Endodermal cell (in vitro differentiated cells): ENCODE measurements around the gene NEURL2. TPM values are rescaled to one million over a fixed set of nuclear protein-coding genes. Genes with fewer than 3 reads are reported as not detected.
"Not testable (repeated sequence)": the region's sequence is repeated elsewhere in the genome, so short reads cannot be mapped to it uniquely, and the experiment has no call there.

Experiments
- DNase-seq: peaks from one replicate; pipeline ENCODE4 v3.0.0-alpha.2; 2017
- H3K27ac ChIP-seq: 2 replicates; pipeline ENCODE4 v1.5.1; 2013; ENCODE audit warnings: mild to moderate bottlenecking, low read depth, low read length, moderate library complexity
- H3K27me3 ChIP-seq: 2 replicates; pipeline ENCODE4 v1.6.1; 2013; ENCODE audit warnings: mild to moderate bottlenecking, low read length, moderate library complexity; ENCODE audit not compliant: insufficient read depth, control insufficient read depth, poor library complexity, severe bottlenecking
- H3K36me3 ChIP-seq: 2 replicates; pipeline ENCODE4 v1.7.0; 2013; ENCODE audit warnings: mild to moderate bottlenecking, low read length, moderate library complexity; ENCODE audit not compliant: control insufficient read depth, insufficient read depth
- H3K4me1 ChIP-seq: one replicate; pipeline ENCODE4 v1.7.0; 2013; ENCODE audit warnings: low read length; ENCODE audit not compliant: control insufficient read depth, insufficient read depth
- H3K4me3 ChIP-seq: 2 replicates; pipeline ENCODE4 v1.5.1; 2013; ENCODE audit warnings: mild to moderate bottlenecking, low read length, moderate library complexity
- H3K9ac ChIP-seq: 2 replicates; pipeline ENCODE4 v1.6.1; 2013; ENCODE audit warnings: mild to moderate bottlenecking, low read length, moderate library complexity; ENCODE audit not compliant: poor library complexity, severe bottlenecking; ENCODE audit errors: extremely low read depth
- H3K9me3 ChIP-seq: 2 replicates; pipeline ENCODE4 v1.6.1; 2013; ENCODE audit warnings: mild to moderate bottlenecking, low read length, moderate library complexity; ENCODE audit not compliant: control insufficient read depth
- H3K27ac Mint-ChIP-seq: 2 replicates; pipeline ENCODE4 v1.8.0; 2020; ENCODE audit warnings: mixed read lengths
- H3K27me3 Mint-ChIP-seq: 2 replicates; pipeline ENCODE4 v1.8.0; 2021; ENCODE audit warnings: mild to moderate bottlenecking, mixed read lengths; ENCODE audit not compliant: insufficient read depth
- H3K36me3 Mint-ChIP-seq: 2 replicates; pipeline ENCODE4 v1.8.0; 2020; ENCODE audit warnings: low read depth, mixed read lengths
- H3K4me1 Mint-ChIP-seq: 2 replicates; pipeline ENCODE4 v1.8.0; 2020; ENCODE audit warnings: mixed read lengths
- H3K4me3 Mint-ChIP-seq: 2 replicates; pipeline ENCODE4 v1.8.0; 2020; ENCODE audit warnings: mild to moderate bottlenecking, moderate library complexity, mixed read lengths
- H3K9me3 Mint-ChIP-seq: 2 replicates; pipeline ENCODE4 v1.8.0; 2020; ENCODE audit warnings: mild to moderate bottlenecking, mixed read lengths
- WGBS, 2 experiments: methylation state at CpG; one replicate each; pipeline versions ENCODE4 v1.1.5 to v1.1.7; 2013; ENCODE audit warnings: missing lambda C conversion rate in 2 of 2, mixed read lengths in 1 of 2; ENCODE audit not compliant: insufficient coverage in 1 of 2, insufficient read length in 1 of 2; 5-methylcytosine and 5-hydroxymethylcytosine counted together
- total RNA-seq, 2 donors: library from RNA; stranded (reverse); fragmentation: NEBNext Ultra II Directional in 1 of 2; extraction: Animal tissue kit (Norgen Biotek cat#: 25700) in 1 of 2; gene quantifications; 2 replicates in 1 of 2; 3 replicates in 1 of 2; pipeline ENCODE4 v1.2.1, GENCODE V29; 2021
- TF ChIP-seq, protein P1 (sequence below): fragments of 200-600 bp; sonication (generic); conservative IDR thresholded peaks from 2 replicates; pipeline ENCODE4 v1.5.0; 2021; ENCODE audit warnings: antibody characterized with exemption, mild to moderate bottlenecking

The NEURL2 gene
- total RNA-seq, 2 donors from 2014 or later, result 4.4 to 6.4 TPM

DNA sequence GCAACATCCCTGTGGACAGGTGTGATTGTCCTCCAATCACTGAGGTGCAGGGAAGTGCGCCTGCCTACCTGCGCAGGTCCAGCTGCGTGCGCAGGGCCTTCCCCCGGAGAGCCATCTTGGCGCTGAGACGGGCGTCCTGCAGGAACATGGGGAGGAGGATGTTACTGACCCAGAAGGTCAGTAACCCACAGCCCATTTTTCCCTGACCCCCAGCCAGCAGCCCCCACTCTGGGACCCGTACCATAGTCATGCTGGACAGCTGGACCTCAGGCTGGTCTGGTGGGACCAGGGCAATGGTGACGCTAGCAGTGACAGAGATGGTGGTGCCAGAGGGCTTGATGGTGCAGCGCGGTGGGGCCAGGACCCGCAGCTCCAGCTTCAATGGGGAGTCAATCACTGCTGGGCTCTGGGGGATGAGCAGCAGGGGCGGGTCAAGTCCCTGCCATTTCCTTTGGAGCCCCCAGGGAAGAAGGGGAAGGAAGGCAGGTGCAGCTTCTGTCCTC, 11.2 kb upstream of the NEURL2 start:
- no peak overlapping the region for H3K4me3 ChIP-seq
- H3K27me3 ChIP-seq, result no peaks in the 10 kb centered on the region
- Mint-ChIP-seq H3K27ac (no peak overlapping the region), H3K4me1 (no peaks in the 10 kb centered on the region), H3K27me3 (peaks cover 3% of the 10 kb centered on the region), H3K4me3 (no peak overlapping the region), H3K9me3 (no peaks in the 10 kb centered on the region), H3K36me3 (peaks cover 61% of the 10 kb centered on the region)
- DNase-seq, result no peak
- TF ChIP-seq, protein P1, sequence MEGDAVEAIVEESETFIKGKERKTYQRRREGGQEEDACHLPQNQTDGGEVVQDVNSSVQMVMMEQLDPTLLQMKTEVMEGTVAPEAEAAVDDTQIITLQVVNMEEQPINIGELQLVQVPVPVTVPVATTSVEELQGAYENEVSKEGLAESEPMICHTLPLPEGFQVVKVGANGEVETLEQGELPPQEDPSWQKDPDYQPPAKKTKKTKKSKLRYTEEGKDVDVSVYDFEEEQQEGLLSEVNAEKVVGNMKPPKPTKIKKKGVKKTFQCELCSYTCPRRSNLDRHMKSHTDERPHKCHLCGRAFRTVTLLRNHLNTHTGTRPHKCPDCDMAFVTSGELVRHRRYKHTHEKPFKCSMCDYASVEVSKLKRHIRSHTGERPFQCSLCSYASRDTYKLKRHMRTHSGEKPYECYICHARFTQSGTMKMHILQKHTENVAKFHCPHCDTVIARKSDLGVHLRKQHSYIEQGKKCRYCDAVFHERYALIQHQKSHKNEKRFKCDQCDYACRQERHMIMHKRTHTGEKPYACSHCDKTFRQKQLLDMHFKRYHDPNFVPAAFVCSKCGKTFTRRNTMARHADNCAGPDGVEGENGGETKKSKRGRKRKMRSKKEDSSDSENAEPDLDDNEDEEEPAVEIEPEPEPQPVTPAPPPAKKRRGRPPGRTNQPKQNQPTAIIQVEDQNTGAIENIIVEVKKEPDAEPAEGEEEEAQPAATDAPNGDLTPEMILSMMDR, result no peak
- no peak overlapping the region for H3K9ac ChIP-seq
- H3K36me3 ChIP-seq, result peaks cover 79% of the 10 kb centered on the region
- WGBS, 2 experiments, result 95 to 98% methylated on average over 8 to 14 of the region's 14 CpGs
- no peaks in the 10 kb centered on the region for H3K4me1 ChIP-seq
- no peak overlapping the region for H3K27ac ChIP-seq
- no peaks in the 10 kb centered on the region for H3K9me3 ChIP-seq

- H3K9ac ChIP-seq, H3K4me3 ChIP-seq, H3K9me3 Mint-ChIP-seq, H3K9me3 ChIP-seq, H3K4me1 ChIP-seq, H3K4me1 Mint-ChIP-seq, H3K4me3 Mint-ChIP-seq, H3K27me3 Mint-ChIP-seq, H3K27ac Mint-ChIP-seq, H3K27me3 ChIP-seq, DNase-seq, H3K27ac ChIP-seq: not testable (repeated sequence)
- peaks cover 63% of the 10 kb centered on the region for H3K36me3 Mint-ChIP-seq
- H3K36me3 ChIP-seq, result peaks cover 78% of the 10 kb centered on the region
- WGBS, 2 experiments, result 90 to 93% methylated on average over 5 to 6 of the region's 6 CpGs
Measured at GRCh38 chr20:45901332-45901731, 10.3 kb upstream of the NEURL2 start.

DNA sequence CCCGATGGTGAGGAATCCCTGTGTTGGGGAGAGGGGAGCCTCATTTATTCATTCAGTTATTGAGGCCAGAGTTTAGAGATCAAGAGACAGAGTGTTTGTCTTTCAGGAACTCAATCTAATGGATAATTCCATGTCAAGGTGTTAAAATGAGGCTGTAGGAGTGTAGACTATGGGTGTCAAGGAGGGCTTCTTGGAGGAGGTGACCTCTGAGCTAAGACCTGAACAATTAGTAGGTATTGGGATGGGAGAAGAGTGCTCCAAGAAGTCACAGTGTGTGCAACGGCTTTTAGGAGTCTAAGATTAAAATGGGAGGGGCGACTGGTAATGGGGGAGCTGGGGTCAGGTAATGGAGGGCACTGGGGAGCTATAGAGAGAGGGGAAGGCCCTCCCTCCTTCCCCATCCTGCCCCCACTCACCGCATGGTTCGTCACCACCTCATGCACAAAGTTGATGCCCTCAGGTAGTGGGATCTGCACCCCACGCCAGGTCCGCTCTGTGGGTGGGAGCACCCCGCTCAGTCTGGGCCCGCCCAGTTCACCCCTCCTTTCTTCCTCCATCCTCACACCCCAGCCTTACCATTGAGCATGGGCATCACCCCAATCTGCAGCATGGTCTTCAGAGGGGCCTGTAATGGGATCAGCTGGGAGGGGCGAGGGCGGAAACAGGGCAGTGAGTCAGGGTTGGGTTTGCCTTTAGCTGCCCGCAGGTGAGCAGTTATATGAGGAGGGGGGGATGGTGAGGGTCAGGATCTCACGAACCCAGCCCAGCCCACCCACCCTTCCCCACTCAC, 8.2 kb upstream of the NEURL2 start:
- Mint-ChIP-seq H3K36me3 (peaks cover 51% of the 10 kb centered on the region), H3K27ac (no peak overlapping the region), H3K27me3 (no peaks in the 10 kb centered on the region), H3K4me3 (no peak overlapping the region), H3K9me3 (no peaks in the 10 kb centered on the region), H3K4me1 (no peaks in the 10 kb centered on the region)
- no peak overlapping the region for H3K4me3 ChIP-seq
- no peaks in the 10 kb centered on the region for H3K9me3 ChIP-seq
- H3K27ac ChIP-seq, result no peak overlapping the region
- no peak for DNase-seq
- no peaks in the 10 kb centered on the region for H3K27me3 ChIP-seq
- 84 to 94% methylated on average over 5 to 12 of the region's 13 CpGs for WGBS, 2 experiments
- H3K4me1 ChIP-seq, result no peaks in the 10 kb centered on the region
- TF ChIP-seq, protein P1, result no peak
- no peak overlapping the region for H3K9ac ChIP-seq
- peaks cover 66% of the 10 kb centered on the region for H3K36me3 ChIP-seq
